Gastroesophageal sphincter (tissue), 4 donors: ENCODE results near the gene GRID1. TPM values are rescaled to one million over a fixed set of nuclear protein-coding genes. Genes with fewer than 3 reads are reported as not detected.

Source experiments
- ATAC-seq: fragments of 150-250 bp; one replicate; pipeline ENCODE4 v1.9.1; 2016; ENCODE audit warnings: mild to moderate bottlenecking, moderate library complexity
- H3K27ac ChIP-seq, 4 donors: fragments of 200-600 bp; sonication (generic) in 3 of 4; 1 replicate in 3 of 4; 2 replicates in 1 of 4; pipeline ENCODE4 v1.5.1; 2016 to 2019
- H3K27me3 ChIP-seq: fragments of 200-600 bp; sonication (generic); one replicate; pipeline ENCODE4 v1.5.1; 2019
- H3K36me3 ChIP-seq, 2 donors: fragments of 200-600 bp; sonication (generic); one replicate each; pipeline ENCODE4 v1.5.1; 2019; ENCODE audit warnings: control low read depth in 1 of 2
- H3K4me1 ChIP-seq, 3 donors: fragments of 200-600 bp; sonication (generic); 1 replicate in 2 of 3; 2 replicates in 1 of 3; pipeline ENCODE4 v1.5.1; 2016 to 2019; ENCODE audit warnings: control low read depth in 2 of 3
- H3K4me3 ChIP-seq, 2 donors: fragments of 200-600 bp; sonication (generic); one replicate each; pipeline ENCODE4 v1.5.1; 2019; ENCODE audit warnings: mild to moderate bottlenecking in 1 of 2, moderate library complexity in 1 of 2
- H3K9me3 ChIP-seq, 3 donors: fragments of 200-600 bp; sonication (generic); one replicate each; pipeline ENCODE4 v1.5.1; 2017 to 2019; ENCODE audit warnings: control low read depth in 2 of 3
- CTCF ChIP-seq, 4 experiments: fragments of 200-600 bp in 2 of 4; fragments of 450-650 bp in 2 of 4; sonication (generic) in 1 of 4; IDR thresholded peaks; one replicate each; pipeline ENCODE4 v1.5.1; 2017 to 2019; ENCODE audit warnings: antibody characterized with exemption in 4 of 4, mild to moderate bottlenecking in 2 of 4, moderate library complexity in 2 of 4
- EP300 ChIP-seq: sonication (generic); formaldehyde crosslinking; IDR thresholded peaks from one replicate; pipeline ENCODE4 v1.6.1; 2017; ENCODE audit warnings: antibody characterized with exemption, mild to moderate bottlenecking
- POLR2A ChIP-seq, 2 donors: fragments of 450-650 bp; IDR thresholded peaks; one replicate each; pipeline ENCODE4 v1.6.1; 2017; ENCODE audit warnings: antibody characterized with exemption in 2 of 2, mild to moderate bottlenecking in 2 of 2, moderate library complexity in 1 of 2
- POLR2AphosphoS5 ChIP-seq: sonication (generic); formaldehyde crosslinking; IDR thresholded peaks from one replicate; pipeline ENCODE4 v1.6.1; 2017; ENCODE audit warnings: antibody characterized with exemption
- WGBS, 2 donors: methylation state at CpG; one replicate each; pipeline ENCODE4 v1.1.5; 2018; ENCODE audit warnings: low coverage in 1 of 2; 5-methylcytosine and 5-hydroxymethylcytosine counted together
- total RNA-seq, 4 donors: library from RNA; depleted of rRNA; stranded (reverse); fragments of >200 nt; gene quantifications; one replicate each; pipeline ENCODE4 v1.1.0, GENCODE V29; 2016

The GRID1 gene
- total RNA-seq, 4 donors from 2014 or later: 1.2 to 2.7 (median 1.7) TPM

- TF ChIP-seq EP300 (no peak), CTCF (IDR thresholded peaks at IDR 0.05) (no peak), POLR2AphosphoS5 (no peak), POLR2A (IDR thresholded peaks at IDR 0.05) (no peak)
- Histone ChIP-seq H3K4me1 (no peaks in the 10 kb centered on the region), H3K27me3 (peaks cover 13% of the 10 kb centered on the region), H3K9me3 (peaks cover 0 to 18% (median 0%) of the 10 kb centered on the region in 3 donors), H3K27ac (no peak overlapping the region), H3K4me3 (no peak overlapping the region), H3K36me3 (no peaks in the 10 kb centered on the region)
- no peak for ATAC-seq
- 84% methylated on average over 5 of the region's 5 CpGs for WGBS, 2 donors
These were observed 16.5 kb downstream of the GRID1 start for GRCh38 chr10:86349940-86350630.

DNA sequence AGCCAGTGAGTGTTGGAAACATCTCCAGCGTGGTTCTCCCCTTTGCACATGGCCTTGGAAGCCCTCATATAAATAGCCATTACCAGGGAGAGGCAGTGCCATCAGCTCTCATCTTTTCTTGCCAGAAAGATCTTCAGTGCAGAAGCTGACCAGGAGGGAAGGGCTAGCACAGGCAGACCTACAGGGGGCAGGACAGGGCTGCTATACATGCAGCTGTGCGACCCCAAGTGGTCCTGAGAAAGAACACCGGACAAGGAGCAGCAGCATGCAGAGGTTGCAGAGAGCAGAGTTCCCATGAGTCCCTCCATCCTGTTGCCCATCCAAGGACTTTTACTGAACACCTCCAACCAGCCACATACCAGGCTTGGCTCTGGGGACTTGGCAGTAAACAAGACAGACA lies 17.1 kb downstream of the GRID1 start:
- peaks cover 0 to 18% (median 0%) of the 10 kb centered on the region in 3 donors for H3K9me3 ChIP-seq
- no peaks in the 10 kb centered on the region for H3K36me3 ChIP-seq
- 57 to 63% methylated on average over 1 to 3 of the region's 3 CpGs for WGBS, 2 donors
- no peak overlapping the region for H3K4me3 ChIP-seq
- no peak overlapping the region for H3K27ac ChIP-seq
- H3K4me1 ChIP-seq: no peaks in the 10 kb centered on the region
- no peak for TF ChIP-seq CTCF (IDR thresholded peaks at IDR 0.05)
- no peak for TF ChIP-seq EP300
- TF ChIP-seq POLR2A (IDR thresholded peaks at IDR 0.05): no peak
- TF ChIP-seq POLR2AphosphoS5: no peak
- no peak for ATAC-seq
- H3K27me3 ChIP-seq: peaks cover 13% of the 10 kb centered on the region

GRCh38 chr10:86348321-86349210 lies 18.0 kb downstream of the GRID1 start:
- TF ChIP-seq EP300 (no peak), POLR2A (IDR thresholded peaks at IDR 0.05) (no peak), CTCF (IDR thresholded peaks at IDR 0.05) (no peak), POLR2AphosphoS5 (no peak)
- peaks cover 0 to 17% (median 0%) of the 10 kb centered on the region in 3 donors for H3K9me3 ChIP-seq
- H3K36me3 ChIP-seq: no peaks in the 10 kb centered on the region
- peaks cover 5% of the 10 kb centered on the region for H3K27me3 ChIP-seq
- 79 to 100% methylated on average over 2 to 7 of the region's 23 CpGs for WGBS, 2 donors
- H3K4me3 ChIP-seq: no peak overlapping the region
- no peaks in the 10 kb centered on the region for H3K4me1 ChIP-seq
- H3K27ac ChIP-seq: no peak overlapping the region
- no peak for ATAC-seq

DNA sequence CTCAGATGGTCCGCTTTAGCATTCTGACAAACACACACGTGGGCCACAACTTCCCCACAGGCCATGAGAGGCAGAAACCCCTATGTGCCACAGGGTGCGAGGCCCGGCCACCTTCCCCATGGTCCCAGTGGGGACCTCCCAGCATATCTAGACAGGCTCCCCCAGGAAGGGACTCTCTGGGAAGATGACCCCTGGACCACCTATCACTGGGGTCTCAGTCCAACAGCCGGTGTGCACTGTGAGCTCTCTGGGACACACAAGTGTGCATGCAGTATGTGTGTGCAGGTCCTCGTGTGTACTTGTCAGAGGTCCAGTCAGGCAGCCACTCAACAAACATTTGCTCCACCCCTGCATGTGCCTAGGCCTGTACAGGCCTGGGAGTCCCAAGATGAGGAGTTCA lies 18.7 kb downstream of the GRID1 start:
- H3K27ac ChIP-seq: no peak overlapping the region
- 100% methylated on average over 1 of the region's 6 CpGs; no CpG with 5 or more reads in 1 of the 2 donors for WGBS, 2 donors
- TF ChIP-seq POLR2A (IDR thresholded peaks at IDR 0.05): no peak
- TF ChIP-seq POLR2AphosphoS5: no peak
- no peak for TF ChIP-seq CTCF (IDR thresholded peaks at IDR 0.05)
- TF ChIP-seq EP300: no peak
- H3K4me1 ChIP-seq: no peaks in the 10 kb centered on the region
- no peaks in the 10 kb centered on the region for H3K27me3 ChIP-seq
- no peak overlapping the region for H3K4me3 ChIP-seq
- peaks cover 0 to 10% (median 0%) of the 10 kb centered on the region in 3 donors for H3K9me3 ChIP-seq
- no peaks in the 10 kb centered on the region for H3K36me3 ChIP-seq
- no peak for ATAC-seq
